ENCODE data around the gene KDM4C.
"Not testable (repeated sequence)": the region's sequence is repeated elsewhere in the genome, so short reads cannot be mapped to it uniquely, and the experiment has no call there.

Gene KDM4C

DNA sequence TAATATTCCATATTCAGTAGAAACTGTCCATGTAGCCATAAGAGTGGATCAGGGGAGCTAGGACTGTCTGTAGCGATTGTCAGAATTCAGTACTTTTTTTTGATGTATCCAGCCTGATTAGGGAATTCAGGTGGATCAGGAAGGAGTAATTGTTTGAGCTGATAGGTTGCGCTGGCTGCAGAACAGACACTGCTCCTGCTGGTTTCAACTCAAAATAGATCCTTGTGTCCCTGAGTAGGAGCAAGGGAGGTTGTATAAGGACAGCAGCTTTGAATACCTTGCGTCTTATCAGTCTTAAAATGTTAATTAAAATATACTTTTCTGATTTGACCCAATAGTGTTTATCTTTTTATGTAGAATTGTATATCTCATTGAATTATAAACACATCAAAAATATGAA, 229.6 kb downstream of the KDM4C start:
- DNase-seq = no peak

DNA sequence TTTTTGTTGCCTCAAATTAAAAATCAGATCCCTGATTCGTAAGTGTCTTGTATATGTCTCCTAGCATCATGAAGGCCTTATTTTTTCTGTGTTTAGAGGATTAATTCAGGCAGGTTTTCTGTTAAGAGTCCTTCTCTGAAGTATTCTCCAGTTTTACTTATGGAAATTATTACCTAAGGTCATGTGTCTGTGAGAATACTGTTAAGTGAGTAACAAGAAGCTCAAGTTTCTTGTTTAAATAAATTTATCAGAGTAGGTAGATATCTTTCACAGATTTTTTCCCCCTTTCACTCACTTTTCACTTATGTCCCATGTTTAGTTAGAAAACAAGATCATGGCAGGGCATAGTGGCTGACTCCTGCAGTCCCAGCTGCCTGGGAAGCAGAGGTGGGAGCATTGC, 233.6 kb downstream of the KDM4C start:
- no peak for DNase-seq

DNA sequence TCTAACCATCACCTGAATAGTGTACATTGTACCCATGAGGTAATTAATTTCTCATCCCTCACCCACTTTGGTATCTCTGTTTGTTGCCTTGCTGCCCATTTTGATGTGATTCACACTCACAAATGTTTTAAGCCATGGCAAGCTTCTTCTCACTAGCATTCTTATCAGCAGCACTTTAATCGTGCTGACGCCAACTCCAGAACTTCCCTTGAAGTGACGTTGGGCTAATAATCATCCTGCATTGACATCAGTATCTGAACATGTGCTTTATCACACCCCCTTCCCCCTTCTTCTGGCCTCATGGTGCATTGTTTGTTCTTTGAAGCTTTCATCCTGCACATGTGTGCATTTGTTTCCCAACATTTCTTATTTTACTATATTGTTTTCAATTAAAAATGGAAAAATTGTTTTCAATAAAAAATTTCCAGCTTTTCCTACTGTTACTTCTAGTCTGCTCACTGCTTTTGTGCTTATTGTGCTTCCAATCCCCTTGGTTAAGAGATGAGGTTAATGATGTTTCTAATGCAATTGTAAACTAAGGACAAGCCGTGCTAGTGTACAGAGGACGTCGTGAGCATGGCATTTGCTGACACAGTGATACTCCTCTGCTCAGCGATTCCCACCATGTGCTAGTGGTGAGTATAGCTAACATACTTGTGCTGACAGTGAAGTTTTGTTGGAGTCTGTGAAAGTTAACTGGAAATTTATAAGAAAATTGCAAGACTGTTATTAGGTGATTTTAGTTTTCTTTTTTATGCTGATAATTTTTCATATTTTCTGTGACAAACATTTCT, 238.5 kb downstream of the KDM4C start:
- DNase-seq = no peak

DNA sequence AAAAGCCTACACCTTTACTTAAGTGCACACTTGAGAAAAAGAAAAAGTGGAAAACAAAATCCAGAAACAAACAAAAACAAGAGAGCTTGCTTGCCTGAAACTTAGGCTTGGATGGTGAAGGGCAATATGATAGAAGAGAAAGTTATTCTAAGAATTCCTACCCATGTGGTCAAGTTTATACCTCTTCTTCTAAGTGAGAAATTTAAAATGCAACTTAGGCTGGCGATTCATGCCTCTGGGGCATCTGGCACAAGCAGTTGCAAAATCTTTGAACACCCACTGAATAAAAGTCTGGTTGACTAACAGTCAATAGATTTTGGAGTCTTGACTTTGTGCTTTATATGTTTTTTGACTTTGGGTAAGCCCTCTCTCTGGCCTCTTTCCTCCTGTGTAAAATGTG, 239.6 kb downstream of the KDM4C start:
- no peak for DNase-seq

DNA sequence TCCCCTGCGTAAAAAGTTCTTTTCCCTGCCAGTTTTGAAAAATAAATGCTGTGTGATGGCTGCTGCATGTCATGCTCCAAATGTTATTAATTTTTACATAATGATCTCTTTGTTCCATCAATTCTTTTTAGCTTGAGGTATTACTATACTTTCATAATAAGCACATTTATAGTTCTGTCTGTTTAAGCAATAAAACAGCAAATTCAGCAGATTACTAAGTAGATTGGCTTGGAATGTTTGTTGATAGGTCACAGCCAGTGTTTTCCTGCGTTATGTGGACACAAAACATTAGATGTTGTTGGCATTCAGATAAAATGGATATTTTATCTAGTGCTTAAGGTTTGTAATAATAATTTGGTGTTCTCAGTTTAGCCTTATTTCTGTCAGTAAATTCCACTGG, 242.0 kb downstream of the KDM4C start:
- DNase-seq = no peak

DNA sequence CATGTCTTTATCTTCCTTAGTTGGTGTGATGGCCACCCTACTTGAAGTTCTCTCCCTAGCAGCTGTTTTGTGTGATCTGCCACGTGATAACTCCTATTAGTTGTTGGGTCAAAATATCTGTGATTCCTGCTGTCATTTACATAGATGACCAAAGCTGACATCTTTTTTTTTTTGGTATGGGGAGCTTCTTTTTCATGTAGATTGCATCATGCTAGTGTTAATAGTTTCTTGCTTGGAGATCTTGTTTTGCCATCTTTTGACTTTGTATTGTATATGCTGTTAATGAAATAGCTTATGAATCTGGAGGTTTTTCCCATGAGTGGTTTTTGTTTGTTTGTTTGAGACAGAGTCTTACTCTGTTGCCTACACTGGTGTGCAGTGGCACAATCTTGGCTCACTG, 243.8 kb downstream of the KDM4C start:
- no peak for DNase-seq

DNA sequence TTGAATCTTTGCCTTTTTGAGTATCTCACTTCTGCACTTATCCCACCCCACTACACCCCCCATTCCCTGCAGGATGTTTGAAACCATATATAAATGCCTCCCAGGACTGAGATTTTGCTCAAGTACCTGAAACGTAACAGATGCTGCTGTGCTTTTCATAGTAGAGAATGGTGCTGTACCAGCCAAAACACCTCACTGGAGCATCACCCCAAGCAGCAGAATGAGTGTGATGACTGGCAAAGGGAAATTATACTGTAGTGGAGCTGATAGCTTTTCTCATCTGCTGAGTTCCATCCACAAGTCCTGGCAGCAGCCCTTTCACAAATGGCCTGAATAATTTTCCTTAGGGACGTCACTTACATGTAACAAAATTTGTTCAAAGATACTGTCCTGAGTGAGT, 246.1 kb downstream of the KDM4C start:
- no peak for DNase-seq

DNA sequence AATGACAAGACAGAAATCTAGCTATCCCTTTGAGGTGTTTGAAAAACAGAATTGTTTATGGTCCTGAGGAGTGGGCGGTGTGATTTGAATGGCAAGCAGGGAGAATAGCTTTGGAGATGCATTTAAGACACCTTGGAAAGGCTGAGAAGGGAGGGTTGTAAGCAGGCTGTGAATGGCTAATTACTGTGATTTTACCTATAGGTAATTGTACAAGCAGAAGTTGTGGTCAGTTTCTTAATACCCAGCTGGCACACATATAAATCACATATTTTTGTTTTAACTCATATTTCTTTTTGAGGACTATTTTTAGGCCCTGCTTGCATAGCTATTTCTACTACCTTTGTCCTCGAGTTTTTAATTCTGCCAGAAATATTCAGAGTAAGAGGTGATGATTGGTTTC, 248.6 kb downstream of the KDM4C start:
- no peak for DNase-seq

DNA sequence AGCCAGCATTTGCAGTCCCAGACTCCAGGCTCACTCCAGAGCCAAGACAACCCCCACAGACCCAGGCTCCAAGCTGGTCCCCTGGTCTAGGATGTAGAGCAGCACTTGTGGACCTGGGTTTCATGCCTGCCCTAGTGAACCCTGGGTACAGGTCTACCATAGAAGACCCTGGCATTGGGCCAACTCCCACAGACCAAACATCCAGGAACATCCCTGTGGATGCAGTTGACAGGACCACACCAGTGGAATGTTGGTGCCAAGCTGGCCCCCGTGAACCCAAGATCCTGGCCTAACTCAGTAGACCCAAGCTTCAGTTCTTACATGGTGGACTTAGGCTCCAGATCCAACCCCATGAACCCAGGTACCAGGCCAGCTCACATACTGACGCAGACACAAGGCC, 250.6 kb downstream of the KDM4C start:
- no peak for DNase-seq

DNA sequence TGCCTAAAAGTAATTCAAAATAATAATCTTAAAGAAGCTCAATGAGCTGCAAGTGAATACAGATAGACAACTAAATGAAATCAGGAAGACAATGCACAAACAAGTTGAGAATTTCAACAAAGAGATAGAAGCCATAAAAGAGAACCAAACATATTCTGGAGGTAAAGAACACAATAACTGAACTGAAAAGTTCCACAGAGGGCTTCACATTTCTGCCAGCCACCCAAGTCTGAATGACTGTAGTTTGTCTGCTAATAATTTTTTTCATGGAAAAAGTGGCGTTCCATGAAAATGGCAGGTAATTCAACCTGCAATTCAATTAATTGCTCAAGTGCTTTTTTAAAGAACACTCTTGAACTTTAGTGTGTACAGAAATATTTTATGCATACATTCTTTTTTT, 251.3 kb downstream of the KDM4C start:
- DNase-seq = no peak

DNA sequence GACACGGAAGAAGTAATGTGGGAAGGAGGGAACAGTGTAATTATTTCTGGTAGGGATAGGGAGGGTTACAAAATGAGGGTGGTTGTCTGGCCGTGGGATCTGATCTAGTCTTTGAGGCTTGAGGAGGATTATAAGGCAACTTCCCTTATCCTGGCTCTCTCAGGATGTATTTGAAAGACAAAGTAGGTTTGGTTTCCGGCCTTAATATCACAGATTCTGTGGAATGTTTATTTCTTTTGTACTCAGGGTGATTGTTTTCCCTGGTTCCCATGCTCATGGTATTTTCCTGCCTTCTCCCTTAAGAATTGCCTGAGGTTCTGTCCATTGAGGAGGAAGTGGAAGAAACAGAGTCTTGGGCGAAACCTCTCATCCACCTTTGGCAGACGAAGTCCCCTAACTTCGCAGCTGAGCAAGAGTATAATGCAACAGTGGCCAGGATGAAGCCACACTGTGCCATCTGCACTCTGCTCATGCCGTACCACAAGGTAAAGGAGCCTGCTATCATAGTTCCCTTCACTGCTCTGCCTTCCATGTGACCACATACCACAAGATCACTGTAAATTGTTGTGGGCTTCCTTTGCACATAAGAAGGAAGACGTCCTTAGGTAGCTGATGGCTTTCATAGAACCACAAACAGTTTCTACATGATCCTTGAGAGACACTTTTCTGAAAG, 253.8 kb downstream of the KDM4C start:
- no peak for DNase-seq

DNA sequence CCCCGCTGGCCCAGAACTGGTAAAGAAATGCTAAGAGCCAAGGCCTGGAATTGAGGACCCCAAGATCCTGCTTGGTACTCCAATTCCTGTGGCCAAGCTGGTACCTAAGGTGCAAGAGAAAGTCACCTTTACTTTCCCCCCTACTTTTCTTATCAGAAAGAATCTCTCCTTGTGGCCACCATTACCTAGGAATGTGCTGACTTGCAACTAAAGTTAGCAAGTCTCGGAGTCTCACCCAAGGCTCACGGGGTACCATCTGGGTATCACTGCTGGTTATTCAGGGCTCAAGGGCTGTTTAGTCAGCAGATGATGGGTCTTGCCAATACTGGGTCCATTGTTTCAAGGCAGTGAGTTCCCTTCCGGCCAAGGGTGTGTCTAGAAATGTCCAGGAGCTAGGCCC, 270.2 kb downstream of the KDM4C start:
- no peak for DNase-seq

DNA sequence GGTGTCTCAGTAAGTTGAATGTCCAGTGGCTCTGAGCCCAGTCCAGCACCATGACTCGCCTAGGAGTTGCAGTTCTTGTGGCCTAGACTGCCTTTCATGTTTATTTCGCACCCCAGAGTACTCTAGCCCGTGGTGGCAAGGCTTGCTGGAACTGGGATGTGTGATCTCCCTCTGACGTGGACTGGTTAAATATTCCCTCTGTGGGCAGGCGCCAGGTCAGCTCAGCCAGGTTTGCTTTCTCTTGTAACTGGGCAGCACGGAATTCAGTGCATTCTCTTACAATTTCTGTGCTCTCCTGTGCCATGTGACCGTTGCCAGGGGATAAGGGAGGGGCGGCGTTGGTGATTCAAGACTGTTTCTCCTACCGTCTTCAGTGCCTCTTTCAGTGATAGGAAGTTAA, 270.8 kb downstream of the KDM4C start:
- no peak for DNase-seq

DNA sequence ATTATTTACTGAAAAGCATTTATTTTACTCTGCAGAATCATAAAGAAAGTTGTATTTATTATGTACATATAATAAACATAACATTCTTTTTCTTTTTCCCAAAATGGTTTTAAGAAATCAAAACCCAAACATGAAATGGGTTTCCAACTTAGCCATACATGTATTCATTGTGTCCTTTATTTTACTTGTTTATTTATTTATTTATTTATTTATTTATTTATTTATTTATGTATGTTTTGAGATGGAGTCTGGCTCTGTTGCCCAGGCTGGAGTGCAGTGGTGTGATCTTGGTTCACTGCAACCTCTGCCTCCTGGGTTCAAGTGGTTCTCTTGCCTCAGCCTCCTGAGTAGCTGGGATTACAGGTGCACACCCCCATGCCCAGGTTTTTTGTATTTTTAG, 273.2 kb downstream of the KDM4C start:
- not testable (repeated sequence) for DNase-seq

DNA sequence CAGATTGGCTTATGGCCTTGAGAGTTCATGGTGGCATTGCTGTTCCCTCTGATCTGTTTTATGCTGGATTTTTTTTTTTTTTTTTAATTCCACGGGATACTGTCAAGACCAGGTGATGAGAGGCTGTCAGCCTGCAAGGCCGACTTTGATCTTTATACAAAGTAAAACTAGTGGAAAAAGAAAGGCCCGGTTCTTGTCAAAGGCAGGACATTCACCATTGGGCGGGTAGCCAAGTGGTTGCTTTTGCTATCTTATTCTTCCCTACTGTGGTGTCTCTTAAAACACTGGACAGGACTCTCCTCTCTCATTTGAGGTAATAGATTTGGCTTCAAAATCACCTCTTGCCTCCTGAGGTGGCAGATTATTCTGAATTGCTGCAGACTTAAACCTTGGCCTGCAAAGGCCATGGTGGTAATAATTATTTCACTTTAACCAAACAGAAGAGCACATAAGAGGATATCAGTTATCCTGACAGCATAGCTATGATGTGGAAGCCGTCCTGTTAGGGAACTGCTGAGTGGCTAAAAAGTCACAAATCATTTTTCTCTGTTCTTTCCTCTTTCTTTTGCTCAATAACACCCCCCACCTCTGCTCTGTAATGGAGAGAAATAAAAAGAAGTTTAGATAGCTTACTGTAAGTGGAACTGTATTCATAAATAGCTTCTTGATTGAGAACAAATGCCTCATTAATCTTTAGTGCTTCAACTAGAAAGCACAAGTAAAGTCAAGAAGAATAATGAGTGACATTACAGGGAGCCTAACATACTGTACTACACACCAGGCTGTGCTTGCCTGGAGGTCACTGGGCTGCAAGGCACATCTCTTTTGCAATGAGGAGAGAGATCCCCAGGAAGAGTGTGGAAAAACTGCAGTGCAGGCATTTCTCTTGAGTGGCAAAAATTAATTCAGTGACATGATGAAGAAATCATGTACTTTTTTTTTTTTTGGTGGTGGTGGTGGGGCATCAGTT, 275.6 kb downstream of the KDM4C start:
- no peak for DNase-seq

DNA sequence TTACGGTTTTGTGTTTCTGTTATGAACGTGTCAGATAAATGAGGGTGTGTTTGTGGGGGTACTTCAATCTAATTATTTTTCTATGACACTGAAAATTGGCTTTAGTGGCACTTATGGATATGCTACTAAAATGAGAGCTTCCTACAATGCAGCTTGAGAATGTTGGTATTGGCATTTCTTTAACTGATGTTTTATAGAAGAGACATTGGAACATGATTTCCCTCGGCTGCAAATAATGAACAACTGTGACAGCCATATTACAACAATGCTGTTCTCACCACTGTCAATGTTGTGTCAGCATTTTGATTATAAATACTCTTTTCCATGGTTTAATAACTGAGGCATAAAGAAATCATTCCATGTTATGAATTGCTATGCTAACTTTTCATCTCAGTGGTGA, 279.4 kb downstream of the KDM4C start:
- DNase-seq = no peak

DNA sequence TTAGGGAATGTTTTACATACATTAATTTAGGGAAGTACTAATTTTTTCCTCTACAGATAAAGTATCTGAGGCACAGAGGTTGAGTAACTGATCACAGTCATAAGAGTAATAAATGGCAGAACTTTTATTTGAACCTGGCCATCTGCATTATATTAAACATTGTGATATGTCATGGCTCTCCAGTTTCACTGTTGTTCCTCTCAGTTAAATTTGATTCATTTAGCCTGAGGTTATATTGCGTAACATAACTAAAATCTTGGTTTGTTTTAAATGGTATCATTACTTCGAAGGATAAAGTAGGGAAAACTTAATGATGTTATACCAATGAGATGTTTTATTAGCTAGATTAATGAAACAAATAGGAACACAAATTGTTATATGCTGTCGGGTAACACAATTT, 284.4 kb downstream of the KDM4C start:
- DNase-seq = no peak

DNA sequence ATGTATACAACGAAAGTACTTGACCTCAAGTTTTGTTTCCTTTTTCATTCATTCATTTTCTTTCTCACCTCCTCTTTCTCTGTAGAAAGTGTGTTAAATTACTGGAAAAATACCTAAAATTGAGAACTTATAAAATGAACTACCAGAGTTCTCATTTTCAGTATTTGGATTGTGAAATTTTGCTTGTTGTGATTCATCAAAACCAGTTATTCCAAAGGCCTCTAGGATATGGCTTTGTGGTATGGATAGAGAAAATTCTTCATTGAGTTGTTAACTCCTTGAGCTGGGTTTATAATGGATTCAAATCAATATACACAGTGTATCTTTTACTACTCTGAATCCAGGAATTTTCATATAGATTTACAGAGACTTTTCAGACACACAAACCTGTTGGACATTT, 287.6 kb downstream of the KDM4C start:
- no peak for DNase-seq

DNA sequence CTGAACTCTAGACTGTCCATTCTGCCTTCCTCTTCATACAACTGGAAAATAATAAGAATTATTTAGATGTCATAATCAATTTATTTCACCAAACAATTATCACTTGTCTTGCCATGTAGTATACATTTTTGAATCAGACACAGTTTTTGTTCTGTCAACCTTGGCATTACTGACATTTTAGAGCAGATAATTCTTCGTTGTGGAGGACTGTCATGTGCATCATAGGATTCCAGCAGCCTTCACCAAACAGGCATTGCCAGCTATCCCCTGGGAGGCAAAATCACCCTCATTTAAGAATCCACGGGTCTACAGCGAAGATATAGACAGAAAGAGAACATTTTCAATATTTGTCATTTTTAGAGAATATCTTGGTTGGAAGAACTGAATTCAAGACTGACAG, 293.9 kb downstream of the KDM4C start:
- no peak for DNase-seq

DNA sequence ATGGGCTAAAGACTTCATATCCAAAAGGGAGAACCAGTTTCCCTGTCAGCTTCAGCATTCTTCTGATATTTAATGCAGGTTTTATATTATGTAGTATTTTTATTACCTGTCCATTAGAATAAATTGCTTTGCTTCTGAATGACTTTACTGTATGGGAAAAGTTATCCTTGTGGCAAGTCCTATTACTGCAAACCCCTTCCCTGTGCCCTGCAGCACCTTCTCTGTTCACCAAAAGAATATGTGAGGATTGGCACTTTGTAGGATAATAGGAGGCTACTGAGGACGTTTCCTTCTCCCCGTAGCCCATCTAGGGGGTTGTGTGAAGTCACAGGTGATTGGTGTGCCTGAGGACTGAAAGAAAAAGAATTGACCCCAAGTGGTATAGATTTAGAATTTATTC, 296.1 kb downstream of the KDM4C start:
- DNase-seq = no peak

DNA sequence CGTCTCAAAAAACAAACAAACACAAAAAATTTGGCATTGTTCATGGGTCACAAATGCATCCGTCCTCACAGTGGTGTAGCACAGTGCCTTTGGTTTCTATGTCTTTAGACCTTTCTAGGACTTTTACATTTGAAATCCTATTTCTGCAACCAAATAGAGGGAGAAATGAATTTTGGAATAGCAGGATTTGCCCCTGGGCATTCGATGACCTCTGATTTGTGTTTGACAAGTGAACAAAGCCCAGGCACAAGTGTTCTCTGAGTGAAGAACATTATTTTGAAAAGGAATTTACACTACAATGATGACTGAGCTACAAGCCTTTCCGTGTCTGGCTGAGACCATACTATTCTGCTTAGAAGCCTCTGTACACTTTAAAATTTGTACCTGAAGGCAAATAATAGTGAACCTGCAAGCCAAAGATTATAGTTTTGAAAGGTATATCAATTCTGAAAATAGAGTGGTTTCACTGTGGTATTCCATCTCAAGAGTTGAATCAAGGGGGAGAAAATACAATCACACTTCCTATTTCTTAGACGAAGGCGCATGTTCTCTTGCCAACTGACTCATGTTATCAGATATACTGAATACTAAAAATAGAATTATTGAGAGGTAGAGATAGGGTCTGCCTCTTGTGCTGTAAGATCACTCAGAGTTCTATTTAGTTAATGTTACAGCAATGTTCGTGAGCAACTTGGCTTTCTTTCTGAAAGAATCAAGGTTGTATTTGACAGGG, 297.6 kb downstream of the KDM4C start:
- DNase-seq = no peak

DNA sequence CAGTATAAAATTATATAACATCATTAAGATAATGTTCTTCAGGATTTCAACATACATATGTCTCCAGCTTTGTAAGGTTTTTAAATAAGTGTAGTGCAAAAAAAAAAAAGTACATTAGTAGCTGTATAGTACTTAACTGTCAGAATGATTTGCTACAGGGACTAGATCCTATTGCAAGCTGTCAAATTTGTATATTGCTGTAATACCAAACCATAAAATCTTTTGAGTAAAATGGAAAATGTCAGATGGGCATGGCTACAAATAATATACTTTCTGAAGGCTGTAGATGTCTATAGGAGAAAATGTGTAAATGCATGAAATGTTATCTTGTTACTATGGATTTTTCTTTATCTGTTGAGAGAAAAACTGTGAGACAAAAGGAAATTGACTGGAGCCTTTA, 298.5 kb downstream of the KDM4C start:
- DNase-seq = no peak

DNA sequence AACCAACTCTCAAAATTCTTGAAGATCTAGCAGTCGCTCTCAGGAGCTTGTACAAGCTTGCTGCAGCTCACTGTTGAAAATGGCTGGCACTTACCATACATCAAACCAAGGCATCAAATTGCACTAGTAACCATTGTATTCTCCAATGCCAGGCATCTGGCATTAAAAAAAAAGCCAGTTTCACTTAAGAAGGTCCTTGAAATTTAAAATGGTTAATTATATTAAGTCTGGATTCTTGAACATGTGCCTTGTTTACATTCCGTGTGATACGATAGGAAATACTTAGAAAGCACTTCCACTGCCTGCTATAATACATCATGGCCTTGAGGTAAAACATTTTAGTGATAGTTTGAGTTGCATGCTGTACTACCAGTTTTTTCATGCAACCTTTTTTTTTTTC, 300.7 kb downstream of the KDM4C start:
- no peak for DNase-seq
